GM12872 (cell line): ENCODE results near the gene PCSK2.

Experiments used
- TF ChIP-seq, protein P1 (sequence below): IDR thresholded peaks from 3 replicates; pipeline ENCODE4 v1.5.1; 2011; ENCODE audit warnings: low read depth, mild to moderate bottlenecking, low read length, moderate library complexity; ENCODE audit not compliant: insufficient read depth

The PCSK2 gene

DNA sequence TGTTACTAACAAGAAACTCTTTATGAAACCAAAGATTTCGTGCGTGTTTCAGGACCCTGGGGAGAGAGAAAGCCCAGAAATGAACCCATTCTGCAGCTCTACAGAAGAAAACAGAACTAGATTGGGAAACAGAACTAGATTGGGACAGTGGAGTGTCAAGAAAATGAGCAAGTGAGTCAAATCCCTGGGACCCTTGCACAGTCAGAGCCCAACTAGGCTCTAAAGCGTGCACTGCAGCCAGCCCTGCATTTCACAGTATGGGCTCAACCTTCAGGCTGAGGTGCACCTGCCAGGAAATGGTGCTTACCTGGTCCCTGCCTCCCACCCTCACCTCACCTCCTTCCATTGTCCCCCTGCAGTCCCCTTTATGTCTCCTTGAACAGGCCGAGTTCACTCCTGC is 264.6 kb downstream of the PCSK2 start:
- TF ChIP-seq, protein P1, sequence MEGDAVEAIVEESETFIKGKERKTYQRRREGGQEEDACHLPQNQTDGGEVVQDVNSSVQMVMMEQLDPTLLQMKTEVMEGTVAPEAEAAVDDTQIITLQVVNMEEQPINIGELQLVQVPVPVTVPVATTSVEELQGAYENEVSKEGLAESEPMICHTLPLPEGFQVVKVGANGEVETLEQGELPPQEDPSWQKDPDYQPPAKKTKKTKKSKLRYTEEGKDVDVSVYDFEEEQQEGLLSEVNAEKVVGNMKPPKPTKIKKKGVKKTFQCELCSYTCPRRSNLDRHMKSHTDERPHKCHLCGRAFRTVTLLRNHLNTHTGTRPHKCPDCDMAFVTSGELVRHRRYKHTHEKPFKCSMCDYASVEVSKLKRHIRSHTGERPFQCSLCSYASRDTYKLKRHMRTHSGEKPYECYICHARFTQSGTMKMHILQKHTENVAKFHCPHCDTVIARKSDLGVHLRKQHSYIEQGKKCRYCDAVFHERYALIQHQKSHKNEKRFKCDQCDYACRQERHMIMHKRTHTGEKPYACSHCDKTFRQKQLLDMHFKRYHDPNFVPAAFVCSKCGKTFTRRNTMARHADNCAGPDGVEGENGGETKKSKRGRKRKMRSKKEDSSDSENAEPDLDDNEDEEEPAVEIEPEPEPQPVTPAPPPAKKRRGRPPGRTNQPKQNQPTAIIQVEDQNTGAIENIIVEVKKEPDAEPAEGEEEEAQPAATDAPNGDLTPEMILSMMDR = no peak

DNA sequence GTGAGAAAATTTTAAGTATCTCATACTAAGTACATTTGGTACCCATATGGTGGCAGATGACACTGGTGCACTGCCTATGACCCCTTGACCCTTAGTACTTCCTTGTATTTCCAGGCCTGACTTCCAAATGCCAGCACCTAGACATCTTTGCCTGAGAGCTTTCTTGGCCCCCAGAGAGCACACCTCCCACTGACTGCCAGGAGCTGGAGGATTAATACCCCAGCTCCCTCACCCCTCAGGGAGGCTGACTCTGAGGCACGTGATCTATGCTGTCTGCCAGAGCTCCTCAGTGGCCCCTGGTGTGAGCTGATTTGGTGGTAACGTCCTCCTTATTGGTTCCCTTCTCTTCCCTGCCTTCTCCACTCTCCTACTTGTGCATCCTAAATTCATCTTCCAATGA is 266.3 kb downstream of the PCSK2 start:
- TF ChIP-seq, protein P1 = no peak

DNA sequence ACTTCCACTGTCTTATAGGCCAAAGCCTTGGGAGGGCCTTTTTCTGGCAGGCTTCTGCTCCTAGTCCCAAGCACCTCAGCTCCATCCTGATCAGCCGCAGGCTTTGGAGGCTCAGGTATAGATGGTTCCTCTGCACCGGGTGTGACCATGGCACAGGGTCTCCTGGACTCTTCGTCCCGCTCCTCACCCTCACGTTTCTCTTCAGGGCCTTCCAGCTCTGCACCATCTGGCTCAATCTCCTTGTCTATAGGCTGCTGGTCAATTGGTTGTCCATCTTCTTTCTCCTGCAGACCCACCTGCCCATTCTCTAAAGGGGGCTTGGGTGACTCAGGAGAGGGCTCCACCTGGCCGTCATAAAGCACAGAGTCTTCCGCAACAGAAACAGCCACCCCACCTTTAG is 267.4 kb downstream of the PCSK2 start:
- TF ChIP-seq, protein P1 = no peak

DNA sequence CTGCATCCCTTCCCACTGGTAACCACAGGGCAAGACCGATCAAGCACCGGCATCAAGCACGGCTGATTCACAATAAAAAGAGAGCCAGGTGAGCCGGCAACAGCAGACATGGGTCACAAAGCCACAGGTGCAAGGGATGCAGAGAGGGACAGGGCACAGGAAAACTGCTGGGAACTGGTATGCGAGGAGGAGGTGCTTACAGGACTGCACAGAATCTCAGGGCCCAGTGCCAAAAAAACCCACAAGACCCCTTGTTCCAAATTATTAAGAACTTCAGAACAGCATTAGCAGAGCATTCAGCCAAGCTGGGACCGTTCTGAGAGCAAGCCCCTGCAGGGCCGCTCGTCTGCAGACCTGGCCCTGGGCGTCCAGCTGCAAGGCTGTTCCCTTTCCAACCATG is 269.0 kb downstream of the PCSK2 start:
- TF ChIP-seq, protein P1 = no peak

DNA sequence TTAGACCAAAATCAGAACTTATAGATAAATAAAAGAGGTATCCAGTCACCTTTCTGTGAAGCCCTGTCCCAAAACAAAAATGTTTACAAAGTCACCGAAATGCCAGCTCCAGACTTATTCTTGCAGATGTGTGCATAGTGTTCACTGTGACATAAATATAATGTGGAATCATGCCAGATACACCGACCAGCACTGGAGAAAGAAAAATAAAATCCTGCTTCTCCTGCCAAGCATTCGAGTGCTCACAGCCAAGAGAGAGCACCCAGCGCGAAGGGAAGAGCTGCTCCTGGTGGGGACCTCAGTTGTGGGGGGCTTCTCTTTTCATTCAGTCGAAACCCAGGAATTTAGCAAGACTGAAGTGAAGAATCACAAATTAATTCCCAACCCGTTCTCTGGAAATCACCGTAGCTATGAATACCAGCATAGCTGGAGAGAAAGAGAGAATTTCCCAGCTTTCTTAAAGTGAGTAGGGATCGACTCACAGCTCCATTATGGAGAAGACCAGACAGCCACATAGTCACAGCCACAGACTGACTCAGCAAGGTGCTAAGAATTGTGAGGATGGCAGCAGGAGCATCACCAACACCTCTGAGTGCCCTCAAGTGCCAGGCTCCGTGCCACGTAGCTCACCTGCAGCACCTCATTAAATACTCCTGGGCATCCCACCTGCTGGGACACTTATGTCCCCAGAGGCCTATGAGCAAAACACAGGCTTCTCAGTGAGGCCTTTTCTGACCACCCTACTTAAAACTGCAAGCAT is 271.2 kb downstream of the PCSK2 start:
- TF ChIP-seq, protein P1 = no peak

DNA sequence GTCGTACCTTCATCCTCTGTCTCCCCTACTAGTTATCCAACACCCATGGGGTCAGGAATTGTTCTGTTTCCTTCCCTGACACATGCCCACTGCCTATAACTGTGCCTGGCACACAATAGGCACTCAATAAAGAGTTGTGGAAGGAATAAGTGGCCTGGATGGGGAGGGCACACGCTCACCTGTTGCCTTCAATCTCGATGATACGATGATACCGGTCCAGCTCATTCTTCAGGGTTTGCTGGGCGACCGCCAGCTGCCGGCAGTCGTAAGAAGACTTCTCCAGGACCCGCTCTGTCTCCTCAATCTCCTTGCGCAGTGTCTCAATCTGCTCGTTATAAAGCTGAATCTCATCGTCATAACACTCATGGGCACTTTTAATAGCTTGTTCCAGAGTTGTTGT is 271.8 kb downstream of the PCSK2 start:
- TF ChIP-seq, protein P1 = no peak

DNA sequence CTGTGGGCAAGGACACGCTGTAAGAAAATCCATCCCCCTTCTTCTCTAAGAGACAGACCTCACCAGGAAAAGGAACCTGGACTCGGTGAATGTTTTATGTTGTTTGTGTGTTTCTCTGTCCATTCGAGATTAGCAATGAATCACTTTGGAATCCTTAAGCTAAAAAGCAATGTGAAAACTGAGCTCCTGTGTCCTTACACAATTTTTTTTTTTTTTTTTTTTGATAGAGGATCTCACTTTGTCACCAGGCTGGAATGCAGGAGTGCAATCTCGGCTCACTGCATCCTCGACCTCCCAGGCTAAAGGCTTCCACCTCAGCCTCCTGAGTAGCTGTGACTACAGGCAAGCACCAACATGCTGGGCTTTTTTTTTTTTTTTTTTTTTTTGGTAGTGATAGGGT is 272.2 kb downstream of the PCSK2 start:
- TF ChIP-seq, protein P1 = no peak

DNA sequence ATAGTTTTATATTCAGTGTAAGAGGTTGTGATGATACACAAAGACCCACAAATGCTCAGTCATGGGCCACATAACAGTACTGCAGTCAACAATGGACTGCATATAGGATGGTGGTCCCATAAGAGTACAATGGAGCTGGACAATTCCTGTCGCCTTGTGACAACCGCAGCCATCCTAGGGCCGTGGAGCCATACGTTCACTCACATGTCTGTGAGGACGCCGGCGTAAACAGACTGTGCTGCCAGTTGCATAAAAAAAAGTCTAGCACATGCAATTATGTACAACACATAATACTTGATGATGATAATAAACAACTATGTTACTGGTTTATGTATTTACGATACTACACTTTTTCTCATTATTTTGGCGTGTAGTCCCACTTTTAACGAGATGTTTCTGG is 273.4 kb downstream of the PCSK2 start:
- TF ChIP-seq, protein P1 = no peak
